K562 (cell line): ENCODE results near the gene PPFIA1. TPM values are rescaled to one million over a fixed set of nuclear protein-coding genes. Genes with fewer than 3 reads are reported as not detected.

Experiments
- CTCF ChIP-seq, 3 experiments: IDR thresholded peaks in 2 of 3; conservative IDR thresholded peaks in 1 of 3; 2 replicates each; pipeline ENCODE4 v1.5.1; 2011 to 2012; ENCODE audit warnings: low read length in 3 of 3, mild to moderate bottlenecking in 3 of 3, control low read depth in 2 of 3, improper control_type of control experiment in 1 of 3, inconsistent platforms in 1 of 3, low read depth in 1 of 3, mixed read lengths in 1 of 3, moderate library complexity in 1 of 3; ENCODE audit not compliant: insufficient read depth in 2 of 3
- HNRNPH1 ChIP-seq: fragments of 200-400 bp; formaldehyde crosslinking; optimal IDR thresholded peaks from 2 replicates; pipeline ENCODE3; 2017; ENCODE audit warnings: low read depth, mild to moderate bottlenecking, low read length, moderate library complexity
- HSF4 ChIP-seq: fragments of 250-450 bp; sonication (Bioruptor Pico); IDR thresholded peaks from 2 replicates; pipeline ENCODE4 v2.1.2; 2022; ENCODE audit warnings: mild to moderate bottlenecking, moderate library complexity, borderline replicate concordance
- KLF10 ChIP-seq: fragments of 250-450 bp; sonication (Bioruptor Pico); IDR thresholded peaks from 2 replicates; pipeline ENCODE4 v1.6.1; 2021; ENCODE audit warnings: matching md5 sums
- KLF6 ChIP-seq: fragments of 250-450 bp; sonication (Bioruptor Pico); IDR thresholded peaks from 2 replicates; pipeline ENCODE4 v1.4.0; 2020; ENCODE audit warnings: mild to moderate bottlenecking, moderate library complexity, borderline replicate concordance
- LEF1 ChIP-seq: fragments of 450-650 bp; IDR thresholded peaks from 2 replicates; pipeline ENCODE4 v1.6.1; 2016; ENCODE audit warnings: mild to moderate bottlenecking
- MTA3 ChIP-seq: fragments of 450-650 bp; formaldehyde crosslinking; IDR thresholded peaks from 2 replicates; pipeline ENCODE4 v1.6.1; 2017; ENCODE audit warnings: mild to moderate bottlenecking, borderline replicate concordance
- NR0B1 ChIP-seq: fragments of 450-650 bp; IDR thresholded peaks from one replicate; pipeline ENCODE4 v1.6.1; 2018; ENCODE audit warnings: mild to moderate bottlenecking, moderate library complexity; ENCODE audit not compliant: partially characterized antibody
- SMARCC2 ChIP-seq: fragments of 450-650 bp; IDR thresholded peaks from 2 replicates; pipeline ENCODE4 v1.6.1; 2017; ENCODE audit warnings: antibody characterized with exemption, moderate library complexity, mild to moderate bottlenecking, low read depth
- SP1 ChIP-seq: sonication (generic); formaldehyde crosslinking; IDR thresholded peaks from 2 replicates; pipeline ENCODE4 v1.8.1; 2022; ENCODE audit warnings: mild to moderate bottlenecking, missing genetic modification reagents
- TBL1XR1 ChIP-seq, 2 experiments: IDR thresholded peaks; 2 replicates each; pipeline ENCODE4 v1.6.1; 2012; ENCODE audit warnings: improper control_type of control experiment in 2 of 2, low read length in 2 of 2, mild to moderate bottlenecking in 1 of 2
- TFE3 ChIP-seq: fragments of 450-650 bp; formaldehyde crosslinking; IDR thresholded peaks from 2 replicates; pipeline ENCODE4 v1.4.0; 2020; ENCODE audit warnings: mild to moderate bottlenecking, mixed read lengths
- ZNF146 ChIP-seq: IDR thresholded peaks from one replicate; pipeline ENCODE4 v1.6.1; 2018; ENCODE audit warnings: missing compliant biosample characterization; ENCODE audit not compliant: unreplicated experiment
- ZNF280B ChIP-seq: fragments of 250-450 bp; sonication (Bioruptor Pico); IDR thresholded peaks from 2 replicates; pipeline ENCODE4 v1.5.1; 2021; ENCODE audit warnings: mild to moderate bottlenecking
- ZNF511 ChIP-seq: sonication (generic); formaldehyde crosslinking; IDR thresholded peaks from 2 replicates; pipeline ENCODE4 v1.8.0; 2022; ENCODE audit warnings: mild to moderate bottlenecking, missing genetic modification reagents
- ZNF592 ChIP-seq: fragments of 450-650 bp; IDR thresholded peaks from 2 replicates; pipeline ENCODE4 v1.6.1; 2017; ENCODE audit warnings: antibody characterized with exemption, mild to moderate bottlenecking
- ZNF766 ChIP-seq: fragments of 200-800 bp; sonication (Bioruptor generic); conservative IDR thresholded peaks from 2 replicates; pipeline ENCODE4 v1.6.1; 2016; ENCODE audit warnings: missing genetic modification characterization, missing compliant biosample characterization
- polyA plus RNA-seq, 8 experiments: library from polyadenylated mRNA; depleted of rRNA in 4 of 8; stranded (reverse) in 5 of 8; unstranded in 3 of 8; fragments of >200 nt; fragmentation: Nextera tagmentation in 2 of 8; fragmentation: Illumina TruSeq in 1 of 8; extraction: Ambion mirVana in 2 of 8; extraction: Trizol in 1 of 8; gene quantifications; 2 replicates each; pipeline versions ENCODE4 v1.2.1 to v1.2.3, GENCODE V29; 2011 to 2014; ENCODE audit warnings: inconsistent platforms in 1 of 8, missing spikeins in 1 of 8
- total RNA-seq, 7 experiments: library from RNA; depleted of rRNA in 6 of 7; stranded (reverse); fragments of >200 nt in 6 of 7; fragmentation: Illumina TruSeq in 2 of 7; extraction: Trizol in 2 of 7; gene quantifications; 2 replicates each; pipeline versions ENCODE4 v1.2.1 to v1.2.3, GENCODE V29; 2011 to 2021; ENCODE audit warnings: low replicate concordance in 1 of 7

PPFIA1 gene
- total and polyA plus RNA-seq, 9 of the 15 experiments (the other 6 are each of a cell fraction or from before 2014, with no cell fraction given) = 9.9 to 41.5 (median 28.5) TPM

DNA sequence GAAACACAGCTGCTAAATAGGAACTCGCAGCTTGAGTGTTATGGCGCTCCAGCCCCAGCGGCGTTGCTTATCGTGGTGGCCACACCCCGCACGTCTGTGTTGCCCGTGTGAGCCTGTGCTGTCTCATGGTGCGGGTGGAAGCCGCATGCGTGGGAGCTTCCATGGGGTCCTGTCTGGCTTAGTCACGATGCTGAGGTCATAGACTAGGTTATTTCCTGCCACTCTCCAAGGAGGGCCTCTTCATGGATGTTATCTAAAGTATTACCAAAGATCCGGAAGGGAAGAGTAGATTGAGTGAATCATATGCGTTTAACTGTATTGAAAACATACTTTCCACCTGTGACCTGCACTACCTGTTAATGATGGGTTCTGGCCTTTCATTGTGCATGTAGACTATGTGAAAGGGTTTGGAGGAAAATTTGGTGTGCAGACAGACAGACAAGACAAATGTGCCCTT lies 149.5 kb downstream of the PPFIA1 start (continued):
- peak; percentile 86; the same call in 1 of the 2 replicates for TF ChIP-seq ZNF592
- peak; percentile 96 to 99 for TF ChIP-seq TBL1XR1 (IDR thresholded peaks at IDR 0.05; ENCODE audit: low read length in 2 of 2)
- TF ChIP-seq ZNF511 (CRISPR knock-in tag) = no peak
- peak; percentile 93 for TF ChIP-seq SMARCC2
- no peak for TF ChIP-seq TFE3
- peak; percentile 95 for TF ChIP-seq MTA3
- no peak for TF ChIP-seq HSF4 (CRISPR knock-in tag)
- no peak for TF ChIP-seq CTCF (IDR thresholded peaks at IDR 0.05 in 2 of 3, conservative IDR thresholded peaks at IDR 0.05 in 1 of 3; ENCODE audit: insufficient read depth in 2 of 3, low read depth in 1 of 3, low read length in 3 of 3)
- TF ChIP-seq HNRNPH1 = no peak
- peak; percentile 82 for TF ChIP-seq ZNF766
- no peak for TF ChIP-seq NR0B1
- no peak for TF ChIP-seq ZNF280B (CRISPR knock-in tag)
- peak; percentile 93; the same call in 1 of the 2 replicates for TF ChIP-seq LEF1
- no peak for TF ChIP-seq KLF10 (CRISPR knock-in tag)
- no peak for TF ChIP-seq ZNF146
- TF ChIP-seq SP1 (CRISPR knock-in tag) = peak; percentile 83
- TF ChIP-seq KLF6 (CRISPR knock-in tag) = peak; percentile 66; the same call in 1 of the 2 replicates
